Smooth muscle cell (in vitro differentiated cells): ENCODE measurements around the gene ANKS1B. TPM values are rescaled to one million over a fixed set of nuclear protein-coding genes. Genes with fewer than 3 reads are reported as not detected.

Experiments used
- DNase-seq: peaks from one replicate; lab custom pipeline; 2025; ENCODE audit not compliant: unreplicated experiment; lab: John Stamatoyannopoulos, UW
- H2AFZ ChIP-seq: fragments of 200-600 bp; sonication (generic); 2 replicates; pipeline ENCODE4 v1.6.0; 2016; ENCODE audit warnings: antibody characterized with exemption, low read depth, mild to moderate bottlenecking
- H3F3A ChIP-seq: fragments of 200-600 bp; sonication (generic); 2 replicates; pipeline ENCODE4 v1.6.0; 2017; ENCODE audit warnings: antibody characterized with exemption, low read depth
- H3K27ac ChIP-seq: fragments of 200-600 bp; sonication (generic); 2 replicates; pipeline ENCODE4 v1.5.1; 2016; ENCODE audit warnings: low read depth, mild to moderate bottlenecking
- H3K27me3 ChIP-seq: fragments of 200-600 bp; sonication (generic); 2 replicates; pipeline ENCODE4 v1.6.1; 2016; ENCODE audit warnings: low read depth, mild to moderate bottlenecking
- H3K36me3 ChIP-seq: fragments of 200-600 bp; sonication (generic); 2 replicates; pipeline ENCODE4 v1.5.1; 2016; ENCODE audit warnings: low read depth
- H3K4me1 ChIP-seq: fragments of 200-600 bp; sonication (generic); 2 replicates; pipeline ENCODE4 v1.5.1; 2016; ENCODE audit warnings: low read depth
- H3K4me2 ChIP-seq: fragments of 200-600 bp; sonication (generic); 2 replicates; pipeline ENCODE4 v1.6.0; 2016; ENCODE audit warnings: mild to moderate bottlenecking
- H3K4me3 ChIP-seq: fragments of 200-600 bp; sonication (generic); 2 replicates; pipeline ENCODE4 v1.5.1; 2016; ENCODE audit warnings: mild to moderate bottlenecking
- H3K79me2 ChIP-seq: fragments of 200-600 bp; sonication (generic); 2 replicates; pipeline ENCODE4 v1.6.0; 2016; ENCODE audit warnings: low read depth, mild to moderate bottlenecking
- H3K9ac ChIP-seq: fragments of 200-600 bp; sonication (generic); 2 replicates; pipeline ENCODE4 v1.6.0; 2016; ENCODE audit warnings: low read depth
- H3K9me3 ChIP-seq: fragments of 200-600 bp; sonication (generic); replicated peaks from 2 replicates; pipeline ENCODE4 v1.5.1; 2016; ENCODE audit warnings: low read depth
- H4K20me1 ChIP-seq: fragments of 200-600 bp; sonication (generic); 2 replicates; pipeline ENCODE4 v1.6.0; 2016; ENCODE audit warnings: low read depth
- WGBS: methylation state at CpG from one replicate; pipeline ENCODE4 v1.1.7; 2016; ENCODE audit warnings: low lambda C conversion rate; 5-methylcytosine and 5-hydroxymethylcytosine counted together
- polyA plus RNA-seq: library from polyadenylated mRNA; unstranded; fragments of >200 nt; fragmentation: Nextera tagmentation; extraction: Ambion mirVana; gene quantifications from 2 replicates; pipeline ENCODE4 v1.2.1, GENCODE V29; 2016
- total RNA-seq: library from RNA; depleted of rRNA; stranded (reverse); fragments of >200 nt; gene quantifications from 2 replicates; pipeline ENCODE4 v1.2.3, GENCODE V29; 2014
- TF ChIP-seq, protein P1 (sequence below): fragments of 200-600 bp; sonication (generic); IDR thresholded peaks from 2 replicates; pipeline ENCODE4 v1.5.1; 2017; ENCODE audit warnings: borderline replicate concordance, mild to moderate bottlenecking, antibody characterized with exemption; ENCODE audit not compliant: insufficient read depth, poor library complexity, severe bottlenecking

ANKS1B gene
- total and polyA plus RNA-seq, 2 experiments from 2014 or later = 0.47 to 7.3 TPM

DNA sequence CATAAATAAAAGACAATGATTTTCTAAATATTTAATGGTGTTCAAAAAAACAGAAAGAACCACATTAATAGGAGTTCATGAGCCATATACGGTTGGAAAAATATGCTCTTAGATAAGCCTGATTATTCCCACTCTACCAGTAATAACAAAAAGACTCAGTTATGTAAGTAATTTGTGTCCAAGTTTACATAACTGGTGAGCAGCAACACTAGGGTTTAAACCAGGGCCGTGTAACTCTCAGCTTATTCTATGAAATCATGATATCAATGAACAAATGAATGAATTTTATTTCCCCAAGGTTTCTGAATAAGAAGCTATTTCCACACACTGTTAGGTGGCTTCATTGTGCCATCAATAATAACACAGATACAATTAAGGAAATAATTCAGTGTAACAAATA, 238.8 kb downstream of the ANKS1B start:
- TF ChIP-seq, protein P1, sequence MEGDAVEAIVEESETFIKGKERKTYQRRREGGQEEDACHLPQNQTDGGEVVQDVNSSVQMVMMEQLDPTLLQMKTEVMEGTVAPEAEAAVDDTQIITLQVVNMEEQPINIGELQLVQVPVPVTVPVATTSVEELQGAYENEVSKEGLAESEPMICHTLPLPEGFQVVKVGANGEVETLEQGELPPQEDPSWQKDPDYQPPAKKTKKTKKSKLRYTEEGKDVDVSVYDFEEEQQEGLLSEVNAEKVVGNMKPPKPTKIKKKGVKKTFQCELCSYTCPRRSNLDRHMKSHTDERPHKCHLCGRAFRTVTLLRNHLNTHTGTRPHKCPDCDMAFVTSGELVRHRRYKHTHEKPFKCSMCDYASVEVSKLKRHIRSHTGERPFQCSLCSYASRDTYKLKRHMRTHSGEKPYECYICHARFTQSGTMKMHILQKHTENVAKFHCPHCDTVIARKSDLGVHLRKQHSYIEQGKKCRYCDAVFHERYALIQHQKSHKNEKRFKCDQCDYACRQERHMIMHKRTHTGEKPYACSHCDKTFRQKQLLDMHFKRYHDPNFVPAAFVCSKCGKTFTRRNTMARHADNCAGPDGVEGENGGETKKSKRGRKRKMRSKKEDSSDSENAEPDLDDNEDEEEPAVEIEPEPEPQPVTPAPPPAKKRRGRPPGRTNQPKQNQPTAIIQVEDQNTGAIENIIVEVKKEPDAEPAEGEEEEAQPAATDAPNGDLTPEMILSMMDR = no peak
- Histone ChIP-seq H3K27me3 (no peaks in the 10 kb centered on the region), H3K4me1 (no peaks in the 10 kb centered on the region), H3K9me3 (no peaks in the 10 kb centered on the region), H3K4me2 (no peak overlapping the region), H3F3A (no peaks in the 10 kb centered on the region), H3K9ac (no peak overlapping the region), H3K36me3 (no peaks in the 10 kb centered on the region), H3K79me2 (no peaks in the 10 kb centered on the region), H2AFZ (no peak overlapping the region), H4K20me1 (no peaks in the 10 kb centered on the region), H3K4me3 (no peak overlapping the region), H3K27ac (no peak overlapping the region)
- WGBS = 78% methylated on average over 2 of the region's 2 CpGs
- no peak for DNase-seq

DNA sequence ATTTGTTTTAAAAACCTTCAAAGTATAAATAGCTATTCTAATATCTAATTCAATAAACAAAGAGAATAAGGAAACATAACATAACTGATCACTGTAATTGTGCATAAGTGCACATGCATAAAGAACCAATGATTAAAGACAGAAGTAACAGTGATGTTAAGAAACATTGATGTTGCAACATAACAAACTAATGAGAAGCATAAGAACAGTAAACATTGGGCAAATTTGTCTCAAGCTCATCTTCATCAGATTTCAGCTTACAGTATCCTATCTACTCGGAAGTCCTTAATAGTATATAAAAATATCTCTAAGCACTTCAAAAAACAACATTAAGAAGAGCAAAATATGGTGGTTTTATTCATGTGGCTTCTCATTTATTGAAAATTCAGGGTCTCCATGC, 239.6 kb downstream of the ANKS1B start:
- Histone ChIP-seq H2AFZ (no peak overlapping the region), H3K4me2 (no peak overlapping the region), H3K4me3 (no peak overlapping the region), H3F3A (no peaks in the 10 kb centered on the region), H3K36me3 (no peaks in the 10 kb centered on the region), H4K20me1 (no peaks in the 10 kb centered on the region), H3K4me1 (no peaks in the 10 kb centered on the region), H3K27me3 (no peaks in the 10 kb centered on the region), H3K9me3 (no peaks in the 10 kb centered on the region), H3K27ac (no peak overlapping the region), H3K9ac (no peak overlapping the region), H3K79me2 (no peaks in the 10 kb centered on the region)
- DNase-seq = no peak
- TF ChIP-seq, protein P1 = no peak
- WGBS = 81% methylated on average over 1 of the region's 1 CpG

DNA sequence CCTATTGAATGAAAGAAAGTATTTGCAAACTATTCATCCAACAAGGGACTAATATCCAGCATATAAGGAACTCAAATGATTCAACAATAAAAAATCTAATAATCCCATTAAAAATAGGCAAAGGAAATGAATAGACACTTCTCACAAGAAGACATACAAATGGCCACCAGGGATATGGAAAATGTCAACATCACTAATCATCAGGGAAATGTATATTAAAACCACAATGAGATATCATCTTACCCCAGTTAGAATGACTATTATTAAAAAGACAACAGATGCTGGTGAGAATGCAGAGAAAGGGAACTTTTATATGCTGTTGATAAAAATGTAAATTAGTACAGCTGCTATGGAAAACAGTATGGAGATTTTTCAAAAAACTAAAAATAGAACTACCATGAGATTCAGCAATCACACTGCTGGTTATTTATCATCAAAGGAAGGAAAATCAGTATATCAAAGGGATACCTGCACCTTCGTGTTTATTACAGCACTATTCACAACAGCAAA, 247.9 kb downstream of the ANKS1B start:
- no peaks in the 10 kb centered on the region for H4K20me1 ChIP-seq
- DNase-seq = no peak
- H3K79me2 ChIP-seq = no peaks in the 10 kb centered on the region
- WGBS = 72% methylated on average over 1 of the region's 1 CpG
- H3K4me2 ChIP-seq = no peak overlapping the region
- no peak overlapping the region for H3K4me3 ChIP-seq
- no peaks in the 10 kb centered on the region for H3K9me3 ChIP-seq
- H3K27me3 ChIP-seq = no peaks in the 10 kb centered on the region
- H3K27ac ChIP-seq = no peak overlapping the region
- H3K4me1 ChIP-seq = no peaks in the 10 kb centered on the region
- H3K36me3 ChIP-seq = no peaks in the 10 kb centered on the region
- H2AFZ ChIP-seq = no peak overlapping the region
- TF ChIP-seq, protein P1 = no peak
- H3F3A ChIP-seq = no peaks in the 10 kb centered on the region
- H3K9ac ChIP-seq = no peak overlapping the region

GRCh38 chr12:99732131-99732530, 252.6 kb downstream of the ANKS1B start:
- no peaks in the 10 kb centered on the region for H3K9me3 ChIP-seq
- no peak overlapping the region for H3K27ac ChIP-seq
- H3K4me3 ChIP-seq = no peak overlapping the region
- 95% methylated on average over 1 of the region's 1 CpG for WGBS
- H4K20me1 ChIP-seq = no peaks in the 10 kb centered on the region
- no peak for DNase-seq
- H2AFZ ChIP-seq = no peak overlapping the region
- no peak overlapping the region for H3K9ac ChIP-seq
- H3K27me3 ChIP-seq = no peaks in the 10 kb centered on the region
- H3K4me1 ChIP-seq = no peaks in the 10 kb centered on the region
- no peaks in the 10 kb centered on the region for H3K36me3 ChIP-seq
- H3K79me2 ChIP-seq = no peaks in the 10 kb centered on the region
- H3K4me2 ChIP-seq = no peak overlapping the region
- no peaks in the 10 kb centered on the region for H3F3A ChIP-seq
- TF ChIP-seq, protein P1 = no peak
